RWPE1 (cell line): ENCODE measurements around the gene UNC5C.
A peak's percentile ranks its signal among the peaks of the same experiment; 100 is the strongest.
"Not testable (repeated sequence)": the region's sequence is repeated elsewhere in the genome, so short reads cannot be mapped to it uniquely, and the experiment has no call there.

Experiments used
- CTCF ChIA-PET: fragments of 350-600 bp; sonication (Branson Sonifier 250); formaldehyde crosslinking; extraction: SDS; loops from one replicate; lab custom pipeline; 2021; lab: Yijun Ruan, JAX
- POLR2A ChIA-PET: fragments of 400-600 bp; formaldehyde crosslinking; extraction: SDS; loops from one replicate; lab custom pipeline; 2020; ENCODE audit warnings: antibody characterized with exemption; ENCODE audit not compliant: low non-redundant PET; lab: Yijun Ruan, JAX
- DNase-seq: peaks from one replicate; pipeline ENCODE4 v3.0.0; 2012; ENCODE audit warnings: low spot score
- H3K27ac ChIP-seq: fragments of 450-650 bp; 2 replicates; pipeline ENCODE4 v1.5.1; 2017
- CTCF ChIP-seq: fragments of 450-650 bp; conservative IDR thresholded peaks from 2 replicates; pipeline ENCODE4 v1.5.1; 2017; ENCODE audit warnings: low read depth, mild to moderate bottlenecking

Gene UNC5C

GRCh38 chr4:95141361-95141760 lies 407.4 kb downstream of the UNC5C start:
- ChIA-PET CTCF (interaction anchor here (0.9 kb wide), 1 partner anchor 520 kb away, joined by 3 read pairs; no protein-coding TSS in a partner anchor), POLR2A (no interaction called here)
- DNase-seq: no peak
- TF ChIP-seq CTCF: no peak
- no peak overlapping the region for H3K27ac ChIP-seq

GRCh38 chr4:95139424-95139823 lies 409.3 kb downstream of the UNC5C start:
- POLR2A ChIA-PET, H3K27ac ChIP-seq, CTCF ChIA-PET, DNase-seq: not testable (repeated sequence)

GRCh38 chr4:95134016-95134415 lies 414.8 kb downstream of the UNC5C start:
- H3K27ac ChIP-seq, CTCF ChIA-PET, POLR2A ChIA-PET, DNase-seq: not testable (repeated sequence)

- POLR2A ChIA-PET: no interaction called here
- peak; percentile 86 for DNase-seq
- no peak for TF ChIP-seq CTCF
- CTCF ChIA-PET: interaction anchor here (0.6 kb wide), 1 partner anchor 704 kb away, joined by 3 read pairs; no protein-coding TSS in a partner anchor
- no peak overlapping the region for H3K27ac ChIP-seq
Observed at GRCh38 chr4:95129821-95130311, 418.9 kb downstream of the UNC5C start.

GRCh38 chr4:95129031-95129430 lies 419.7 kb downstream of the UNC5C start:
- no peak overlapping the region for H3K27ac ChIP-seq
- ChIA-PET CTCF (no interaction called here), POLR2A (no interaction called here)
- TF ChIP-seq CTCF: no peak
- no peak for DNase-seq

- no peak overlapping the region for H3K27ac ChIP-seq
- ChIA-PET POLR2A (no interaction called here), CTCF (interaction anchor here (0.6 to 2.1 kb wide), 4 partner anchors 20 to 880 kb away, joined by 3 to 13 read pairs (median 5); no protein-coding TSS in a partner anchor)
- TF ChIP-seq CTCF: peak; percentile 74
- DNase-seq: peak; percentile 61
Observed at GRCh38 chr4:95124906-95125504, 423.8 kb downstream of the UNC5C start.

GRCh38 chr4:95122001-95122400 lies 426.8 kb downstream of the UNC5C start:
- POLR2A ChIA-PET: no interaction called here
- no peak for DNase-seq
- CTCF ChIA-PET: no interaction called here
- no peak for TF ChIP-seq CTCF
- no peak overlapping the region for H3K27ac ChIP-seq
